ENCODE measurements around the gene TRPM3.

The TRPM3 gene

GRCh38 chr9:70553707-70554673 is 567.4 kb downstream of the TRPM3 start:
- Mint-ChIP-seq H3K4me1 (ENCODE audit: low read depth) (peaks cover 17% of the 10 kb centered on the region), H3K27me3 (ENCODE audit: low read depth) (no peaks in the 10 kb centered on the region), H3K9me3 (no peaks in the 10 kb centered on the region), H3K27ac (no peak overlapping the region), H3K36me3 (ENCODE audit: low read depth) (no peaks in the 10 kb centered on the region), H3K4me3 (no peak overlapping the region)

GRCh38 chr9:70552561-70552960 is 568.9 kb downstream of the TRPM3 start:
- Mint-ChIP-seq H3K27ac (no peak overlapping the region), H3K27me3 (ENCODE audit: low read depth) (no peaks in the 10 kb centered on the region), H3K9me3 (no peaks in the 10 kb centered on the region), H3K36me3 (ENCODE audit: low read depth) (no peaks in the 10 kb centered on the region), H3K4me3 (no peak overlapping the region), H3K4me1 (ENCODE audit: low read depth) (peaks cover 16% of the 10 kb centered on the region)

- peaks cover 16% of the 10 kb centered on the region for H3K4me1 Mint-ChIP-seq (ENCODE audit: low read depth)
- H3K27ac Mint-ChIP-seq: no peak overlapping the region
- H3K36me3 Mint-ChIP-seq (ENCODE audit: low read depth): no peaks in the 10 kb centered on the region
- no peaks in the 10 kb centered on the region for H3K27me3 Mint-ChIP-seq (ENCODE audit: low read depth)
- no peaks in the 10 kb centered on the region for H3K9me3 Mint-ChIP-seq
- H3K4me3 Mint-ChIP-seq: no peak overlapping the region
Observed at GRCh38 chr9:70551801-70552200, 569.6 kb downstream of the TRPM3 start.

GRCh38 chr9:70551396-70551795 is 570.0 kb downstream of the TRPM3 start:
- Mint-ChIP-seq H3K27me3 (ENCODE audit: low read depth) (no peaks in the 10 kb centered on the region), H3K9me3 (no peaks in the 10 kb centered on the region), H3K27ac (no peak overlapping the region), H3K4me3 (no peak overlapping the region), H3K36me3 (ENCODE audit: low read depth) (no peaks in the 10 kb centered on the region), H3K4me1 (ENCODE audit: low read depth) (peaks cover 16% of the 10 kb centered on the region)

GRCh38 chr9:70549926-70550325 is 571.5 kb downstream of the TRPM3 start:
- H3K4me1 Mint-ChIP-seq (ENCODE audit: low read depth): peaks cover 8% of the 10 kb centered on the region
- H3K4me3 Mint-ChIP-seq: no peak overlapping the region
- H3K27me3 Mint-ChIP-seq (ENCODE audit: low read depth): no peaks in the 10 kb centered on the region
- no peak overlapping the region for H3K27ac Mint-ChIP-seq
- no peaks in the 10 kb centered on the region for H3K9me3 Mint-ChIP-seq
- no peaks in the 10 kb centered on the region for H3K36me3 Mint-ChIP-seq (ENCODE audit: low read depth)

GRCh38 chr9:70542311-70542931 is 579.0 kb downstream of the TRPM3 start:
- Mint-ChIP-seq H3K27ac (no peak overlapping the region), H3K4me3 (no peak overlapping the region), H3K9me3 (no peaks in the 10 kb centered on the region), H3K27me3 (ENCODE audit: low read depth) (no peaks in the 10 kb centered on the region), H3K4me1 (ENCODE audit: low read depth) (peaks cover 5% of the 10 kb centered on the region), H3K36me3 (ENCODE audit: low read depth) (no peaks in the 10 kb centered on the region)

GRCh38 chr9:70540016-70540415 is 581.4 kb downstream of the TRPM3 start:
- peaks cover 5% of the 10 kb centered on the region for H3K9me3 Mint-ChIP-seq

GRCh38 chr9:70539526-70539925 is 581.9 kb downstream of the TRPM3 start:
- no peaks in the 10 kb centered on the region for H3K36me3 Mint-ChIP-seq (ENCODE audit: low read depth)
- H3K9me3 Mint-ChIP-seq: peaks cover 5% of the 10 kb centered on the region
- no peak overlapping the region for H3K27ac Mint-ChIP-seq
- no peak overlapping the region for H3K4me3 Mint-ChIP-seq
- H3K4me1 Mint-ChIP-seq (ENCODE audit: low read depth): peaks cover 5% of the 10 kb centered on the region
- no peaks in the 10 kb centered on the region for H3K27me3 Mint-ChIP-seq (ENCODE audit: low read depth)

More at GRCh38 chr9:70540016-70540415, 581.4 kb downstream of the TRPM3 start:
- Mint-ChIP-seq H3K4me3 (no peak overlapping the region), H3K36me3 (ENCODE audit: low read depth) (no peaks in the 10 kb centered on the region), H3K27me3 (ENCODE audit: low read depth) (no peaks in the 10 kb centered on the region), H3K4me1 (ENCODE audit: low read depth) (peaks cover 5% of the 10 kb centered on the region), H3K27ac (no peak overlapping the region)

- H3K4me3 Mint-ChIP-seq: no peak overlapping the region
- peaks cover 5% of the 10 kb centered on the region for H3K9me3 Mint-ChIP-seq
- H3K27me3 Mint-ChIP-seq (ENCODE audit: low read depth): no peaks in the 10 kb centered on the region
- H3K36me3 Mint-ChIP-seq (ENCODE audit: low read depth): no peaks in the 10 kb centered on the region
- peaks cover 5% of the 10 kb centered on the region for H3K4me1 Mint-ChIP-seq (ENCODE audit: low read depth)
- H3K27ac Mint-ChIP-seq: no peak overlapping the region
Observed at GRCh38 chr9:70539001-70539400, 582.4 kb downstream of the TRPM3 start.

GRCh38 chr9:70537084-70537483 is 584.3 kb downstream of the TRPM3 start:
- peaks cover 12% of the 10 kb centered on the region for H3K4me1 Mint-ChIP-seq (ENCODE audit: low read depth)
- no peaks in the 10 kb centered on the region for H3K27me3 Mint-ChIP-seq (ENCODE audit: low read depth)
- H3K27ac Mint-ChIP-seq: no peak overlapping the region
- H3K9me3 Mint-ChIP-seq: peaks cover 5% of the 10 kb centered on the region
- no peak overlapping the region for H3K4me3 Mint-ChIP-seq
- no peaks in the 10 kb centered on the region for H3K36me3 Mint-ChIP-seq (ENCODE audit: low read depth)

GRCh38 chr9:70535546-70536323 is 585.7 kb downstream of the TRPM3 start:
- H3K27me3 Mint-ChIP-seq (ENCODE audit: low read depth): no peaks in the 10 kb centered on the region
- H3K9me3 Mint-ChIP-seq: peaks cover 5% of the 10 kb centered on the region
- H3K36me3 Mint-ChIP-seq (ENCODE audit: low read depth): no peaks in the 10 kb centered on the region
- H3K4me3 Mint-ChIP-seq: no peak overlapping the region
- no peak overlapping the region for H3K27ac Mint-ChIP-seq
- H3K4me1 Mint-ChIP-seq (ENCODE audit: low read depth): peaks cover 10% of the 10 kb centered on the region

- H3K27ac Mint-ChIP-seq: no peak overlapping the region
- no peak overlapping the region for H3K4me3 Mint-ChIP-seq
- H3K36me3 Mint-ChIP-seq (ENCODE audit: low read depth): no peaks in the 10 kb centered on the region
- H3K27me3 Mint-ChIP-seq (ENCODE audit: low read depth): no peaks in the 10 kb centered on the region
- peaks cover 5% of the 10 kb centered on the region for H3K9me3 Mint-ChIP-seq
- H3K4me1 Mint-ChIP-seq (ENCODE audit: low read depth): peaks cover 8% of the 10 kb centered on the region
Observed at GRCh38 chr9:70534471-70534870, 587.0 kb downstream of the TRPM3 start.

- Mint-ChIP-seq H3K4me3 (no peak overlapping the region), H3K36me3 (ENCODE audit: low read depth) (no peaks in the 10 kb centered on the region), H3K27me3 (ENCODE audit: low read depth) (no peaks in the 10 kb centered on the region), H3K4me1 (ENCODE audit: low read depth) (peaks cover 7% of the 10 kb centered on the region), H3K9me3 (peaks cover 5% of the 10 kb centered on the region), H3K27ac (no peak overlapping the region)
Observed at GRCh38 chr9:70534061-70534460, 587.4 kb downstream of the TRPM3 start.

- H3K4me3 Mint-ChIP-seq: no peak overlapping the region
- no peak overlapping the region for H3K27ac Mint-ChIP-seq
- no peaks in the 10 kb centered on the region for H3K27me3 Mint-ChIP-seq (ENCODE audit: low read depth)
- peaks cover 5% of the 10 kb centered on the region for H3K9me3 Mint-ChIP-seq
- peaks cover 7% of the 10 kb centered on the region for H3K4me1 Mint-ChIP-seq (ENCODE audit: low read depth)
- no peaks in the 10 kb centered on the region for H3K36me3 Mint-ChIP-seq (ENCODE audit: low read depth)
Observed at GRCh38 chr9:70533492-70533891, 587.9 kb downstream of the TRPM3 start.

All from T-helper 1 cell treated with Interleukin-12 subunit alpha and Interleukin-12 subunit beta and Interleukin-4 antibody, amounts not matched to agents 30 μg/mL and 1 μg/mL, for 36 hours (primary cell).